Breast epithelium (tissue), 4 donors: ENCODE results near the gene AMIGO2. TPM values are rescaled to one million over a fixed set of nuclear protein-coding genes. Genes with fewer than 3 reads are reported as not detected.

Experiments used
- DNase-seq, 2 donors: peaks; one replicate each; pipeline ENCODE4 v3.0.0-alpha.2; 2019; ENCODE audit warnings: low spot score in 2 of 2
- H3K27ac ChIP-seq, 2 donors: fragments of 200-600 bp; sonication (generic) in 1 of 2; one replicate each; pipeline ENCODE4 v1.5.1; 2016 to 2019; ENCODE audit warnings: mild to moderate bottlenecking in 1 of 2
- H3K27me3 ChIP-seq, 2 donors: fragments of 200-600 bp; sonication (generic) in 1 of 2; one replicate each; pipeline versions ENCODE4 v1.5.1 to v1.6.0; 2017 to 2019; ENCODE audit warnings: control low read depth in 1 of 2, mild to moderate bottlenecking in 1 of 2
- H3K36me3 ChIP-seq: fragments of 200-600 bp; one replicate; pipeline ENCODE4 v1.5.1; 2019
- H3K4me1 ChIP-seq, 2 donors: fragments of 200-600 bp; sonication (generic); one replicate each; pipeline ENCODE4 v1.5.1; 2016 to 2019; ENCODE audit warnings: control low read depth in 1 of 2
- H3K4me3 ChIP-seq, 3 donors: fragments of 200-600 bp; sonication (generic); 1 replicate in 2 of 3; 2 replicates in 1 of 3; pipeline ENCODE4 v1.5.1; 2016 to 2019; ENCODE audit warnings: mild to moderate bottlenecking in 3 of 3, moderate library complexity in 2 of 3
- H3K9me3 ChIP-seq, 2 donors: fragments of 200-600 bp; sonication (generic) in 1 of 2; one replicate each; pipeline ENCODE4 v1.5.1; 2016 to 2019; ENCODE audit warnings: control low read depth in 1 of 2
- CTCF ChIP-seq, 3 donors: fragments of 450-650 bp; IDR thresholded peaks; one replicate each; pipeline ENCODE4 v1.5.1; 2016 to 2017; ENCODE audit warnings: antibody characterized with exemption in 3 of 3, mild to moderate bottlenecking in 3 of 3, moderate library complexity in 3 of 3
- POLR2A ChIP-seq: fragments of 450-650 bp; IDR thresholded peaks from one replicate; pipeline ENCODE4 v1.6.1; 2016; ENCODE audit warnings: antibody characterized with exemption, mild to moderate bottlenecking, moderate library complexity
- POLR2AphosphoS5 ChIP-seq, 3 donors: sonication (generic); formaldehyde crosslinking; IDR thresholded peaks; one replicate each; pipeline ENCODE4 v1.6.1; 2017; ENCODE audit warnings: antibody characterized with exemption in 3 of 3
- intact Hi-C: fragments of 100-400 bp; cut with DNase I; formaldehyde crosslinking; loops from one replicate; pipeline ENCODE4 v1.15.1; 2023; ENCODE audit warnings: low total_unique reads
- total RNA-seq, 3 donors: library from RNA; depleted of rRNA; stranded (reverse); fragments of >200 nt; gene quantifications; one replicate each; pipeline ENCODE4 v1.1.0, GENCODE V29; 2016

The AMIGO2 gene
- total RNA-seq, 3 donors from 2014 or later = 6.7 to 57.7 (median 28.2) TPM

- Histone ChIP-seq H3K9me3 (no peaks in the 10 kb centered on the region), H3K36me3 (no peaks in the 10 kb centered on the region), H3K4me1 (no peaks in the 10 kb centered on the region), H3K4me3 (no peak overlapping the region), H3K27ac (no peak overlapping the region), H3K27me3 (no peaks in the 10 kb centered on the region)
- intact Hi-C loops = no loop called here
- DNase-seq = no peak
- TF ChIP-seq POLR2A = no peak
- no peak for TF ChIP-seq CTCF (IDR thresholded peaks at IDR 0.05)
- no peak for TF ChIP-seq POLR2AphosphoS5 (IDR thresholded peaks at IDR 0.05)
These were observed 40.0 kb downstream of the AMIGO2 start for GRCh38 chr12:47039756-47040155.

- intact Hi-C loops = no loop called here
- Histone ChIP-seq H3K27me3 (no peaks in the 10 kb centered on the region), H3K4me1 (no peaks in the 10 kb centered on the region), H3K9me3 (no peaks in the 10 kb centered on the region), H3K27ac (no peak overlapping the region), H3K36me3 (no peaks in the 10 kb centered on the region), H3K4me3 (no peak overlapping the region)
- no peak for TF ChIP-seq POLR2A
- TF ChIP-seq POLR2AphosphoS5 (IDR thresholded peaks at IDR 0.05) = no peak
- TF ChIP-seq CTCF (IDR thresholded peaks at IDR 0.05) = no peak
- no peak for DNase-seq
These were observed 40.7 kb downstream of the AMIGO2 start for GRCh38 chr12:47039079-47039478.

GRCh38 chr12:47038270-47038748 lies 41.5 kb downstream of the AMIGO2 start:
- Histone ChIP-seq H3K27ac (peak overlapping the region in 1 of 2 donors; percentile 3), H3K4me1 (no peaks in the 10 kb centered on the region), H3K36me3 (no peaks in the 10 kb centered on the region), H3K9me3 (no peaks in the 10 kb centered on the region), H3K4me3 (no peak overlapping the region), H3K27me3 (no peaks in the 10 kb centered on the region)
- TF ChIP-seq POLR2AphosphoS5 (IDR thresholded peaks at IDR 0.05) (no peak), POLR2A (no peak), CTCF (IDR thresholded peaks at IDR 0.05) (no peak)
- intact Hi-C loops = no loop called here
- DNase-seq = no peak

- H3K27me3 ChIP-seq = no peaks in the 10 kb centered on the region
- TF ChIP-seq POLR2AphosphoS5 (IDR thresholded peaks at IDR 0.05) (no peak), CTCF (IDR thresholded peaks at IDR 0.05) (no peak), POLR2A (no peak)
- H3K4me1 ChIP-seq = no peaks in the 10 kb centered on the region
- DNase-seq = no peak
- no peak overlapping the region for H3K27ac ChIP-seq
- H3K4me3 ChIP-seq = no peak overlapping the region
- H3K36me3 ChIP-seq = no peaks in the 10 kb centered on the region
- H3K9me3 ChIP-seq = no peaks in the 10 kb centered on the region
- intact Hi-C loops = no loop called here
These were observed 44.3 kb downstream of the AMIGO2 start for GRCh38 chr12:47035484-47035883.

GRCh38 chr12:47034661-47035060 lies 45.1 kb downstream of the AMIGO2 start:
- intact Hi-C loops = no loop called here
- Histone ChIP-seq H3K27me3 (no peaks in the 10 kb centered on the region), H3K4me3 (no peak overlapping the region), H3K27ac (peak overlapping the region; percentile 27 to 45), H3K9me3 (no peaks in the 10 kb centered on the region), H3K36me3 (no peaks in the 10 kb centered on the region), H3K4me1 (no peaks in the 10 kb centered on the region)
- TF ChIP-seq POLR2AphosphoS5 (IDR thresholded peaks at IDR 0.05) (no peak), POLR2A (no peak)
- no peak for DNase-seq
